Posterior cingulate gyrus (tissue), 11 donors: ENCODE data around the gene SRCIN1.
"Not testable (repeated sequence)": the region's sequence is repeated elsewhere in the genome, so short reads cannot be mapped to it uniquely, and the experiment has no call there.

Experiments
- DNase-seq, 10 donors: peaks; one replicate each; pipeline versions ENCODE4 v3.0.0 to v3.0.0-alpha.2; 2020 to 2021; ENCODE audit warnings: mixed read lengths in 3 of 10
- intact Hi-C: fragments of 100-400 bp; cut with DNase I; formaldehyde crosslinking; loops from one replicate; pipeline ENCODE4 v1.15.1; 2023

The SRCIN1 gene

GRCh38 chr17:38605841-38606645, at the start of gene SRCIN1:
Gene SRCIN1, minus strand, starts transcription at chr17:38605952. Its CDS starts 247 bp downstream, at chr17:38605705.
- intact Hi-C loops: loop anchor here (2.0 to 10.0 kb wide), 2 partner anchors 51 to 57 kb away; no protein-coding TSS in a partner anchor
- peak; percentile 51 to 96 (median 70) for DNase-seq

GRCh38 chr17:38654411-38655398, 49.0 kb upstream of the SRCIN1 start:
- peak in 1 of 10 donors; percentile 59 for DNase-seq
- intact Hi-C loops: no loop called here

GRCh38 chr17:38653679-38654078, 47.9 kb upstream of the SRCIN1 start:
- DNase-seq: no peak
- intact Hi-C loops: no loop called here

GRCh38 chr17:38653230-38653629, 47.5 kb upstream of the SRCIN1 start:
- DNase-seq: no peak
- intact Hi-C loops: no loop called here

- peak in 1 of 10 donors; percentile 56 for DNase-seq
- intact Hi-C loops: not testable (repeated sequence)
Measured at GRCh38 chr17:38650653-38651173, 45.0 kb upstream of the SRCIN1 start.

GRCh38 chr17:38637951-38638350, 32.2 kb upstream of the SRCIN1 start:
- no peak for DNase-seq

GRCh38 chr17:38636054-38636453, 30.3 kb upstream of the SRCIN1 start:
- DNase-seq: no peak
- intact Hi-C loops: no loop called here

More at GRCh38 chr17:38637951-38638350, 32.2 kb upstream of the SRCIN1 start:
- intact Hi-C loops: no loop called here

- no peak for DNase-seq
- intact Hi-C loops: no loop called here
Measured at GRCh38 chr17:38632334-38632733, 26.6 kb upstream of the SRCIN1 start.

- no peak for DNase-seq
- intact Hi-C loops: no loop called here
Measured at GRCh38 chr17:38628441-38628840, 22.7 kb upstream of the SRCIN1 start.

GRCh38 chr17:38627957-38628356, 22.2 kb upstream of the SRCIN1 start:
- intact Hi-C loops: no loop called here
- no peak for DNase-seq

GRCh38 chr17:38626606-38627226, 21.0 kb upstream of the SRCIN1 start:
- intact Hi-C loops: not testable (repeated sequence)
- DNase-seq: peak in 1 of 10 donors; percentile 40

GRCh38 chr17:38625482-38625881, 19.7 kb upstream of the SRCIN1 start:
- DNase-seq: no peak
- intact Hi-C loops: no loop called here

- intact Hi-C loops: not testable (repeated sequence)
- peak in 1 of 10 donors; percentile 22 for DNase-seq
Measured at GRCh38 chr17:38624782-38625355, 19.1 kb upstream of the SRCIN1 start.

GRCh38 chr17:38621538-38621937, 15.8 kb upstream of the SRCIN1 start:
- intact Hi-C loops: no loop called here
- no peak for DNase-seq

- intact Hi-C loops: no loop called here
- peak in 1 of 10 donors; percentile 33 for DNase-seq
Measured at GRCh38 chr17:38620551-38621277, 15.0 kb upstream of the SRCIN1 start.

GRCh38 chr17:38619937-38620550, 14.3 kb upstream of the SRCIN1 start:
- intact Hi-C loops: no loop called here
- DNase-seq: peak in 2 of 10 donors; percentile 52 to 61

- peak in 1 of 10 donors; percentile 5 for DNase-seq
- intact Hi-C loops: no loop called here
Measured at GRCh38 chr17:38619451-38619795, 13.7 kb upstream of the SRCIN1 start.

GRCh38 chr17:38617967-38618760, 12.4 kb upstream of the SRCIN1 start:
- peak in 2 of 10 donors; percentile 42 to 57 for DNase-seq
- intact Hi-C loops: no loop called here
